ENCODE results near the gene KRTAP9-6. TPM values are rescaled to one million over a fixed set of nuclear protein-coding genes. Genes with fewer than 3 reads are reported as not detected.
"Not testable (repeated sequence)": the region's sequence is repeated elsewhere in the genome, so short reads cannot be mapped to it uniquely, and the experiment has no call there.

KRTAP9-6 gene
- total RNA-seq, 1 donor from 2014 or later: not detected

GRCh38 chr17:41271323-41271722, 6.1 kb downstream of the KRTAP9-6 start:
- DNase-seq (ENCODE audit: low read depth in 2 of 2): not testable (repeated sequence)

DNA sequence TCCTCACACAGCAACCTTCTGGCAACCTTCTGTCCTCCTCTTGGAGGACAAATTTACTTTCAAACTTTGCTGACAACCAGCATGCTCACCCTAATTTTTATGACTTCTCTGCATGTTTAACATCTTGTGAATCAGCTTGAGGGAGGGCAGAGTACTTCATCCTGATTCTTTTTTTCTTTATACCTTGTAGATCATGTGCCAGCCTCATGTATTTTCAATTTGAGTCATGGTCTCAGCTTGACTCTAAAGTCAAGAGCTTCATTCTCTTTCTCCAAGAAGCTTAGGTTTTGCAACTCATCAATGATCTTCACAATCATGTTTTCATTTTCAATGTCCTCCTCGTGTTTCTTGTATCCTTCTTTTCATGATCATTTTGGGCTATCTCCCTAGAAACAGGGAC, 6.7 kb downstream of the KRTAP9-6 start:
- no peak for DNase-seq (ENCODE audit: low read depth in 2 of 2)

GRCh38 chr17:41275648-41276190, 10.5 kb downstream of the KRTAP9-6 start, which contains the start of gene KRTAP9-7:
KRTAP9-7 (plus strand) TSS chr17:41275698; CDS start chr17:41275698, 0 bp downstream.
- DNase-seq (ENCODE audit: low read depth in 2 of 2): not testable (repeated sequence)

- DNase-seq (ENCODE audit: low read depth in 2 of 2): no peak
These were observed 13.2 kb downstream of the KRTAP9-6 start for GRCh38 chr17:41278176-41278955.

DNA sequence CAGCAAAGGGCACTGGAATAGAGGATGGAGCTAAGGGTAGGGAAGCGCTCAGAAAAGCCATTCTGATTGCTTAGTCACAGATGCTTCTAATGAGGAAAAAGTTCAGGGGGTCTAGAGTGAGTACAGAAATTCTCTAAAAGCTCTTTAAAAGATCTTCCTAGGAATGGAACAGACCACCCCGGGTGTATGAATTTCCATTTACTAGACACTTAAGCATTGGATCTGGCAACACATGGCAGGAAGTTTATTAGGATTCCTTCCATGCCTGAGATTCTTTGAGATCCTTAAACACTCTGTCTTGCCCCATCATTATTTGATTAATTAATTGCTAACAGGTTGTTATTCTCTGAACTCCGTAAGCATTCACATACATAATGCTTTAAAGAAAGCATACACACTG, 18.9 kb downstream of the KRTAP9-6 start:
- no peak for DNase-seq (ENCODE audit: low read depth in 2 of 2)

- no peak for DNase-seq (ENCODE audit: low read depth in 2 of 2)
These were observed 19.4 kb downstream of the KRTAP9-6 start for GRCh38 chr17:41284546-41284945.

DNA sequence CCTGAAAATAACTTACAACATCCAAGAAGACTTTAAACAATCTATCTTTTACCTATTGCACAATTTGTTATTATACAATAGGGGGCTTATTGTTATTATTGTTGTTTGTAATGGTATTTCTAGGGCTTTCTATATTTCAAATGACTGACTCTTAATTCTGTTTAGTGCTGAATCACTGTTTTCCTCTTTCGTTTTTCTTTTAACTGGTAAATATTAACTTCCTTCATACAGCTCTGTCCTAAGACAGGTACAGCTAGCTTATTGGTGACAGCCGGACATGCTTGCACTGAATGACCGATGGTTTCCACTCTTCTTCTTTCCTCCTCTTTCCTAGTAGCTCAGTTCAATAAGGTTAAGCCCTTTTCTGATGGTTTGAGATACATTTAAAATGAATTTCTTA, 21.9 kb downstream of the KRTAP9-6 start:
- no peak for DNase-seq (ENCODE audit: low read depth in 2 of 2)

DNA sequence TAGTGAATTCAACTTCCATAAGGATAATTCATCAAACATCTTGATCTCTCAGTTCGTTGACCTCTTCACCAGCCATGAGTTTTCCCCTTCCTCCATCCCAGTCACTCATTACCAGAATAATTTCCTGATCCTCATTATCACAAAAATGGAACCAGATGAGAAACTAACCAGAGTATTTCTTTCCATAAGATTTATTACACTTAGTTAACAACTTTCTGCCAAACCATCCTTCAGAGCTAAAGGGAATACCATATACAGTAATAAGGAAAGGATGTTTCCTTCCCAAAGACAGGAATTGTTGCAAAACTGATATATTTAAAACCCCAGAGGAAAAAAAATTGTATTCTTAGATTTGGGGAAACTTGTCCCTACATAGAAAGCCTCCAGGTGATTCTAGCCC, 28.8 kb downstream of the KRTAP9-6 start:
- no peak for DNase-seq (ENCODE audit: low read depth in 2 of 2)

- no peak for DNase-seq (ENCODE audit: low read depth in 2 of 2)
These were observed 31.7 kb downstream of the KRTAP9-6 start for GRCh38 chr17:41296846-41297245.

- DNase-seq (ENCODE audit: low read depth in 2 of 2): no peak
These were observed 33.4 kb downstream of the KRTAP9-6 start for GRCh38 chr17:41298458-41299135.

DNA sequence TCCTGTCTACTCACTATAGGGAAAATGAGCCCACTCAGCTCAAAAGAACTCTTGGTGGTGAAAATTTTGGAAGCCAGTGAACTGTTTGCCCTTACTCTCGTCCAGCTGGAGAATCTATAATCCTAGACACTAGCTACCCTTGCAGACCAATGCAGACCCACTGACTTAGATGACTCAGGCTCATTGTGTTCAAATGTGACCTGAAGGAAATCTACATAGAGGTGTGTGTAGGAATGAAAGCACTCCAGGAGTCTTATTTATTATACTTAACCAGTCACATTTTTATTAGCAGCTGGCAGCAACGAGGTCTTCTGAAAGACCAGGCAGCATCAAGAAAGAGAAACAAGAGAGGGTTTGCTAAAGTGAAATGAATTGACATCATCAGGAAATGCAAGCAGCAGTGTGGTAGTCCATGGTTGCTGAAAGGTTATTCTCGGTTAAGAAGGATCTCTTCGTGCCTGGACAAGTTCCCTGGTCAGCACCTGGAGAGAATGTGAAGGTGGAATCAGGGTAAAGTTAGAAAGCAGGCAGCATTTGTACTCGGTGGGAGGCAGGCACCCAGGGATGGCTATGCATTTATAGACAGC, 36.1 kb downstream of the KRTAP9-6 start:
- DNase-seq (ENCODE audit: low read depth in 2 of 2): no peak

DNA sequence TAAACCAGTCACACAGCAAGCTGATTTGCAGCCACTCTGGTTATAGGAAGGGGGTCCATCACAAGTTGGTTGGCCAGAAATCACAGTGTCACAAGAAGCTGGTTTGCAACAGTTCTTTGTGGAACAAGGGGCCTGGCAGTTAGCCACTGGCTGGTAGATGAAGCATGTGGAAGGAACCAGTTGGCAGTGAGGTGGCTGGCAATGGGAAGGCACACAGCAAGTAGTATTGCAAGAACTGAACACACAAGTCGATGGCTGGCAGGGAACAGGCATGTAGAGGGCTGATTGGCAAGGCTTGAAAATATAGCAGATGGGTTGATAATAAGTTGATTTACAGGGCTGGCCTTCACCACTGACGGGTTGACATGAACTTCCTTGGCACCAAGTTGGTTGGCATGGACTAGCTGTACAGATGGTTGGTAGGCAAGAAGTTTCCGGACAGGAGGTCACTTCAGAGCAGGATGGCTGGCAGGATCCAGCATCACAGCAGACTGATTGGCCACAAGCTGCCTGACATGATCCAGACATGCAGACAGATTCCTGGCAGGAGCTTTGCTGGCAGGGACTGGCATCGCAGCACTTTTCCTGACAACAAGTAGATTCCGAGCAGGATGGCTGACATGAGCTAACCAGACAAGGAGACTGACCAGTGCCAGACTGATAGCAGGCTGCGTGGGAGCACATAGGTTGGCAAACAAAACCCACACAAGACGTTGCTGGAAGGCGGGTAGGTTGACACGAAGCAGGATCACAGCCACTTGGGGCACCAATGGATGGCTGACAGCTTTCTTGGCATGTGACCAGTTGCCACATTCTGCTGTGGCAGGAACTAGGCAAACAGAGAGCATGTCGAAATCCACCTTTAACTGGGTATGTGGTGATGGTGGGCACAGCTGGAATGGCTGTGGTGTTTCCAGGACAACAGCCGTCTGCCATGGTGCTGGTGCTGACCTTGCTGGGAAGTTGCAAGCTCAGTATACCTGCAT, 37.0 kb downstream of the KRTAP9-6 start, which contains the start of gene KRTAP29-1:
Gene KRTAP29-1 (minus strand): TSS at position 936 of the 986 bp plus-strand sequence. CDS start 0 bp downstream, at position 936.
- DNase-seq (ENCODE audit: low read depth in 2 of 2): no peak

DNA sequence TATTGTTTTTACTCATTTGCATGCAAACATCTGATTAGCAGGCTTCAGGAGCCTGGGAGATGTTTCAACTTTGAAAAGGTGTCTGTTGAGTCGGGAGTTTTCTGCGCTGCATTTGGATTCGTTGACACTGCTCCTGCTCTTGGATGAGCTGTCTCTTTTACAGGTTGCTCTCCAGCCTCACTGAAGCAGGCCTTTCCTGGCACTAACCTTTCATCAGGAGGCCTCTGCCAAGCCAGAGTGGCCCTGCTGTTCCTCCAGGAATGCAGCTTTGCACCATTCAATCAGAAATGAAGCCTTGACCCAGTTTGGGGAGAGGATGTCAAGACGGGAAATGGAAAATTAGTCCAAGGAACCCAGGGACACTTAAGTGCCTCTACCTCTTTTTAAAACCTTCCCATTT, 37.8 kb downstream of the KRTAP9-6 start:
- DNase-seq (ENCODE audit: low read depth in 2 of 2): no peak

DNA sequence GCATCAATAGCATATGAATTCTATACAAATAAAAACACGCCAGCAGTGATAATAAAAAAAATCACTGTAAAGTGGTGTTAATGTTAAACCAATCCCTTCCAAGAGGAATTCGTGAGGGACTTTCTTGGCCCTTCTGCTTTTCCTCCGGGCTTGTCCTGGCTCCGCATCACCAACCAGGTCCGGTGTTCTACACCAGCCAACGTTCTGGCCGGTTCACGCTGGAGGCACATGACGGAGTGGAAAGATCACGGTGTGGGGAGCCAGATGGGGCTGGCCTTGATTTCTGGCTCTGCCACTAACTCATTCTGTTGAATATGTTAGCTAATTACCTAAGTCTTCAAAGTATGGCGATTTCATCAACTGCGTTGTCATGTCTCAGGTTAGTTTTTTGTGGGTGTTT, 38.9 kb downstream of the KRTAP9-6 start:
- no peak for DNase-seq (ENCODE audit: low read depth in 2 of 2)

DNA sequence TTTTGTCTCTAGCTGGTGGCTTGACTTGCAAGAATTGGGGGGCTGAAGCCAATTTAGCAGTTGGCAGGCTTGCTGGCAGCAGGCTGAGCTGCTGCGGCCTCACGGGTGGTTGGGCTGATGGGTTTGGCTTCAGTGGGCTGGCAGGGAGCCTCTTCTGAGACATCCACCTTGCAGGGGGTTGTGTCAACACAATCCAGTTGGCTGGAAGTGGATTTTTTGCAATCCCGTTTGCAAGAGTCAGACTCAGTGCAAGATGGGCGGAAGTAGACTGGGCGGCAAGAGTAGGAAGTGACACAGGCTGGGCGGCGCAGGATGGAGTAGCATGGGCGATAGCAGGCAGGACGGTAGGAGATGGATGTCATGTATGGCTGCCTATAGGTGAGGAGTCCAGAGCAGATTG, 42.5 kb downstream of the KRTAP9-6 start:
- no peak for DNase-seq (ENCODE audit: low read depth in 2 of 2)

- DNase-seq (ENCODE audit: low read depth in 2 of 2): no peak
These were observed 43.2 kb downstream of the KRTAP9-6 start for GRCh38 chr17:41308251-41308917.

DNA sequence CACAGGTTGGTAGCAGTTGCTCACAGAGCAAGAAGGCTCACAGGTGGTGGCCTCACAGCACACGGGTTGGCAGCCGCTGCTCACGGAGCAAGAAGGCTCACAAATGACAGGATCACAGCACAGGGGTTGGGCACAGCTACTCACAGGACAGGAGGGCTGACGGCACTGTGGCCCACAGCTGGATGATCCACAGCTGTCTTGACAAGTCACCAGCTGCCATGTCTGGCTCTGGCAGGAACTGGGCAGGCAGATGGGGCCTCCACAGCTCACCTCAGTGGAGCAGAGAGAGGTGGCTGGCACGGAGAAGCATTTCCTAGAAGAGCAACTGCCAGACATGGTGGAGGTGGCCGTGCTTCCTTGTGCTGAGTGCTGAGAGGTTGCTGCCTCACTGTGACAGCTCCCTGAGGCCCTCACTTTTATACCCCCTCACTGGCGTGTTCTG, 43.8 kb downstream of the KRTAP9-6 start, which contains the start of gene KRTAP16-1:
Gene KRTAP16-1 (minus strand): TSS at position 392 of the 442 bp plus-strand sequence. CDS start 56 bp downstream, at position 336.
- no peak for DNase-seq (ENCODE audit: low read depth in 2 of 2)

DNA sequence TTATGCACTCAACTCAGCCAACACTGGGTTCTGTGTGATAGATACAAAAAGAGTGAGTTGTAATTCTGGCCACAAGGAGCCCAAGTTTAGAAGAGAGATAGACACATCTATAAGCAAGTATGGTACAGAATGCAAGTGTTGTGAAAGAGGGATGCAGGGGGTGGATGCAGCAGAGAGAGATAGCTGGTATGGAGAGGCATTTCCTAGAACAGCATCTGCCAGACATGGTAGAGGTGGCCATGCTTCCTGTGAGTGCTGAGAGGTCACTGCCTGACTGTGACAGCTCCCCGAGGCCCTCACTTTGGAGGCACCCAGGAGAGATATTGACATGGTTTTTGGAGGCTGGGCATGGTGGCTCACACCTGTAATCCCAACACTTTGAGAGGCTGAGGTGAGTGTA, 45.9 kb downstream of the KRTAP9-6 start:
- no peak for DNase-seq (ENCODE audit: low read depth in 2 of 2)

DNA sequence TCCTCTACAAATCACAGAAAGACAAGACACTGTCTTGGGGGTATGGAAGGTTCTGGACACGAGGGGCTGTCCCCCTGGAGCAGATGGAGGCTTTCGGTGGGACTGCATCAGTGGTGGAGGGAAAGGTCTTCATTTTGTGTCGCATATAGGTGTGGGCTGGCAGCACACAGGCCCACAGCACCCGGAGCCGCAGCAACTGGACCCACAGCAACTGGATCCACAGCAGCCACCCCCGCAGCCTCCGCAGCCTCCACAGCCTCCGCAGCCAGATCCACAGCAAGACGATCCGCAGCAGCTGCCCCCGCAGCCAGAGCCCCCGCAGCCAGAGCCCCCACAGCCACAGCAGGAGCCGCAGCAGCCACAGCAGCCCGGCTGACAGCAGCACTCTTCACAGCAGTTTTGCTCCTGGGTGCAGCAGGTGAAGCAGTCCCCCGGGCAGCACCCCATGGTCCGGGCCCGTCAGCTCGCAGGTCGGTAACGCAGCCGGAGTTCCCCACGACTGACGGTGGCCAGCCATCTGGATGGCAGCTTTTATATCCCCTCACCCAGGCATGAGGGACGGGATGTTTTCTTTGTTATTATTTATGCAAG, 50.1 kb downstream of the KRTAP9-6 start, which contains the start of gene KRTAP17-1:
Gene KRTAP17-1 (minus strand): TSS at position 507 of the 591 bp plus-strand sequence. CDS start 60 bp downstream, at position 447.
- no peak for DNase-seq (ENCODE audit: low read depth in 2 of 2)
